Activated naive CD4-positive, alpha-beta T cell (primary cell): ENCODE data around the gene DOK1.

Experiments used
- DNase-seq, 4 experiments: peaks; one replicate each; lab custom pipeline; 2025; lab: John Stamatoyannopoulos, UW

DOK1 gene

DNA sequence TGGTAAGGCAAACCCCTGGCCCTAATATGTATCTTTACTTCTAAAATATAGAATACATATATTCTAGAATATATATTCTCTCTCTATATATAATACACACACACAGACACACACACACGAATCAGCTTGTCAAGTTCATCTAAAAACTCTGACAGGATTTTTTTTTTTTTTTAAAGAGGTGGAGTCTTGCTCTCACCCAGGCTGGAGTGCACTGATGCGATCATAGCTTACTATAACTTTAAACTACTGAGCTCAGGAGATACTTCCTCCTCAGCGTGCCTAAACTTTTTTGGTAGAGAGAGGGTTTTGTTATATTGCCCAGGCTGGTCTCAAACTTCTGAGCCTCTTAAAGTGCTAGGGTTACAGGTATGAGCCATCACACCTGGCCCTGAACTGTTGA, 45.2 kb downstream of the DOK1 start:
- no peak for DNase-seq

DNA sequence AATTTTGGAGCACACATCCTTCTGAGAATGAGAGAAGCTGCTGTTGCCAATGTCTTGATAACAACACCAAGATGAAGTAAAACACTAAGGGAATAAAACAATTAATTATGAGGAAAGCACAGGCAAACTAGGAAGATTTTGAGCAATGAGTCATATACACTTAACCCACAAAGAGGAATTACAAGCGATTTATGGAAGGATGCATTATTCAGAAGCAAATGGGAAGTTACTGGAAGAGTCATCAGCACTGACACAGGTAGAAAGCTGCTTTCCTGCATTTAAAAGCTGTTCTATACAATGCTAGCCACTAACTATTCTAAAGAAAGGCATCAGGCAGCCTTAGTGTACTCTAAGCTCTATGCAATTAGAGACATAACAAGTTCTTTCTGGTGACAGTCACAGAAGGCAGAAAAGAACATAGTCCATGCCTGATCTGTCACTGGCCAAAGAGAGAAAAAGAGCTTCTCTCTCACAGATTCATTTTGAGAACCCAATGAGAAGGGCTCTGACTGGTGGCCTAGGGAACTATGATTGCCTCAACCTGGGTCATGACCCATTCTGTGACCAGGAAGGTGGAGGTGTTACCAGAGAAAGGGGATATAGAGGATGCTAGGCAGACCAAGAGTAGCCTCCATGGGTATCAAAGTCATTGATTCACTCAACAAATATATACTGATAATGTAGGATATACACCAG, 48.2 kb downstream of the DOK1 start:
- no peak for DNase-seq

DNA sequence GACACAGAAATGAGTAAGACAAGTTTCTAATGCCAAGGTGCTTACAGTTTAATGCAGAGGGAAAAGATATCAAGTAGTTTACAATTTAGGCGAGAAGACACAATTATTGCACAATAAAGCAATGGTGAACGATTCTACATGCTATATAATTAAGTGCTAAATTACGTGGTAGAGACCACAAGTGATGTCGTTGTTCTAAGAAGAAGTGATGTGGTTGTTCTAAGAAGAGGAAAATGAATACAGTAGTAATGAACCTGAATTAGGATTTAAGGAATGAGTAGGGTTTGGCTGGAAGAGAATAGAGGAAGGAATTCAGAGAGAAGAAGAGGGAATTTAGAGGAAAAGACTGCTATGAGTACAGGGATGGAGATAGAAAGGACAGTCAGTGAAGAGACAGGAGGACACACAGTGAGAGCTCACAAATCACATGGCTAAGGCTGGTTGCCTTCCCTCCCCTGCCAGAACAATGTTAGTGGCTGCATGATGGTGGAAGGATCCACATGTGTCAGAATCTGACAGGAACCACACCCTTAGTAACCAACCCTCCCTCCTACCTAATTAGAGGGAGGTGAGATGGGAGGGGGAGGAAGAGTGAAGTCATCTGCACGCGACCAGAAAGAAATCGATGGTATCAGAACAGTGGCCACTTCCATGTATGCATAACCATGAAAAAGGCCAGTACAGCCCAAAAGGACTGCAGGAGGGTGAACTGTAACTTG, 48.9 kb downstream of the DOK1 start:
- DNase-seq = no peak

- no peak for DNase-seq
Measured at GRCh38 chr2:74606927-74607326, 52.4 kb downstream of the DOK1 start.
